Ovary (tissue), 3 donors: Measurements from ENCODE around the gene ADAMTS6.

Experiments
- CTCF ChIP-seq, 3 donors: fragments of 450-650 bp in 2 of 3; fragments of 200-600 bp in 1 of 3; IDR thresholded peaks; one replicate each; pipeline versions ENCODE4 v1.5.1 to v1.8.0; 2016 to 2022; ENCODE audit warnings: antibody characterized with exemption in 3 of 3, mild to moderate bottlenecking in 1 of 3
- EP300 ChIP-seq: sonication (generic); formaldehyde crosslinking; IDR thresholded peaks from one replicate; pipeline ENCODE4 v1.6.1; 2017; ENCODE audit warnings: antibody characterized with exemption
- POLR2A ChIP-seq: fragments of 450-650 bp; IDR thresholded peaks from one replicate; pipeline ENCODE4 v1.6.1; 2017; ENCODE audit warnings: antibody characterized with exemption, mild to moderate bottlenecking, moderate library complexity
- donor health status: DM: no; HTN: no; CAD: no.

- TF ChIP-seq CTCF (IDR thresholded peaks at IDR 0.05): no peak
- TF ChIP-seq POLR2A: no peak
- no peak for TF ChIP-seq EP300
These were observed 126.4 kb downstream of the ADAMTS6 start for GRCh38 chr5:65355301-65355700.
